Naive thymus-derived CD4-positive, alpha-beta T cell (primary cell): ENCODE results near the gene ARHGAP23. TPM values are rescaled to one million over a fixed set of nuclear protein-coding genes. Genes with fewer than 3 reads are reported as not detected.
A peak's percentile ranks its signal among the peaks of the same experiment; 100 is the strongest.
"Not testable (repeated sequence)": the region's sequence is repeated elsewhere in the genome, so short reads cannot be mapped to it uniquely, and the experiment has no call there.

Experiments
- ATAC-seq: fragments of 150-1000 bp; cut with Tn5 transposase; 2 replicates; pipeline ENCODE4 v1.10.0; 2021; ENCODE audit warnings: mild to moderate bottlenecking, moderate library complexity
- CTCF ChIA-PET: fragments of 350-600 bp; sonication (Branson Sonifier 250); formaldehyde crosslinking; loops from one replicate; lab custom pipeline; 2021; ENCODE audit warnings: antibody characterized with exemption; lab: Charles Lee
- POLR2A ChIA-PET: fragments of 350-600 bp; sonication (Branson Sonifier 250); formaldehyde crosslinking; loops from one replicate; lab custom pipeline; 2021; ENCODE audit warnings: antibody characterized with exemption, inconsistent platforms; lab: Charles Lee
- DNase-seq, 9 donors: peaks; one replicate each; pipeline versions ENCODE4 v3.0.0 to v3.0.0-alpha.2; 2020 to 2022; ENCODE audit warnings: mixed read lengths in 1 of 9
- H3K27ac ChIP-seq: one replicate; pipeline ENCODE4 v1.7.0; 2013; ENCODE audit warnings: mild to moderate bottlenecking, low read depth, low read length, moderate library complexity
- H3K27me3 ChIP-seq, 2 donors: one replicate each; pipeline ENCODE4 v1.7.0; 2013; ENCODE audit warnings: low read length in 2 of 2, mild to moderate bottlenecking in 2 of 2, moderate library complexity in 2 of 2; ENCODE audit not compliant: control insufficient read depth in 2 of 2, insufficient read depth in 2 of 2
- H3K36me3 ChIP-seq, 3 experiments: 1 replicate in 2 of 3; 2 replicates in 1 of 3; pipeline ENCODE4 v1.7.0; 2013; ENCODE audit warnings: low read length in 3 of 3, mild to moderate bottlenecking in 3 of 3, moderate library complexity in 1 of 3; ENCODE audit not compliant: insufficient read depth in 3 of 3, control insufficient read depth in 2 of 3
- H3K4me1 ChIP-seq, 2 donors: one replicate each; pipeline ENCODE4 v1.7.0; 2013; ENCODE audit warnings: low read length in 2 of 2, mild to moderate bottlenecking in 2 of 2, moderate library complexity in 1 of 2; ENCODE audit not compliant: control insufficient read depth in 2 of 2, insufficient read depth in 2 of 2
- H3K4me3 ChIP-seq: 2 replicates; pipeline ENCODE4 v1.7.0; 2013; ENCODE audit warnings: mild to moderate bottlenecking, low read length
- H3K9me3 ChIP-seq, 3 experiments: 1 replicate in 2 of 3; 2 replicates in 1 of 3; pipeline ENCODE4 v1.7.0; 2013; ENCODE audit warnings: low read length in 3 of 3; ENCODE audit not compliant: control insufficient read depth in 2 of 3
- H3K27ac Mint-ChIP-seq, 9 donors: one replicate each; pipeline ENCODE4 v1.8.0; 2020 to 2022; ENCODE audit warnings: mixed read lengths in 9 of 9, mild to moderate bottlenecking in 8 of 9, moderate library complexity in 5 of 9, inconsistent platforms in 2 of 9
- H3K27me3 Mint-ChIP-seq, 5 donors: one replicate each; pipeline ENCODE4 v1.8.0; 2021 to 2022; ENCODE audit warnings: mixed read lengths in 5 of 5, mild to moderate bottlenecking in 1 of 5
- H3K36me3 Mint-ChIP-seq, 5 donors: one replicate each; pipeline ENCODE4 v1.8.0; 2020 to 2022; ENCODE audit warnings: mixed read lengths in 5 of 5, mild to moderate bottlenecking in 3 of 5, inconsistent platforms in 1 of 5
- H3K4me1 Mint-ChIP-seq, 7 donors: one replicate each; pipeline ENCODE4 v1.8.0; 2020 to 2022; ENCODE audit warnings: mixed read lengths in 7 of 7, mild to moderate bottlenecking in 3 of 7, inconsistent platforms in 1 of 7
- H3K4me3 Mint-ChIP-seq, 10 donors: one replicate each; pipeline ENCODE4 v1.8.0; 2020 to 2022; ENCODE audit warnings: mild to moderate bottlenecking in 10 of 10, mixed read lengths in 10 of 10, moderate library complexity in 6 of 10, inconsistent platforms in 2 of 10
- H3K9me3 Mint-ChIP-seq, 11 donors: one replicate each; pipeline ENCODE4 v1.8.0; 2020 to 2022; ENCODE audit warnings: mixed read lengths in 11 of 11, mild to moderate bottlenecking in 4 of 11, inconsistent platforms in 1 of 11, moderate library complexity in 1 of 11
- intact Hi-C, 2 donors: fragments of 100-400 bp; cut with micrococcal nuclease; formaldehyde crosslinking; loops; one replicate each; pipeline ENCODE4 v1.15.1; 2023
- polyA plus RNA-seq, 2 donors: library from polyadenylated mRNA; unstranded; fragments of 300-500 nt; fragmentation: Illumina TruSeq; gene quantifications; one replicate each; pipeline ENCODE4 v1.2.3, GENCODE V29; 2021
- total RNA-seq, 6 experiments: library from RNA in 5 of 6; stranded (reverse) in 5 of 6; gene quantifications; 1 replicate in 5 of 6; 2 replicates in 1 of 6; pipeline ENCODE4 v1.2.3 and lab custom pipeline; 2021 to 2026

Gene ARHGAP23
- total and polyA plus RNA-seq, 7 experiments from 2014 or later: 0.24 to 1.3 (median 0.34) TPM; not detected in 4

- POLR2A ChIA-PET, H3K36me3 ChIP-seq, DNase-seq, H3K4me3 Mint-ChIP-seq, H3K9me3 Mint-ChIP-seq, intact Hi-C loops, H3K27me3 ChIP-seq, H3K27ac ChIP-seq, ATAC-seq, H3K4me1 ChIP-seq, H3K9me3 ChIP-seq, H3K36me3 Mint-ChIP-seq, H3K27ac Mint-ChIP-seq, H3K4me1 Mint-ChIP-seq, CTCF ChIA-PET, H3K4me3 ChIP-seq: not testable (repeated sequence)
- H3K27me3 Mint-ChIP-seq: peaks cover 9 to 16% (median 12%) of the 10 kb centered on the region in 5 donors
These were observed 75.1 kb downstream of the ARHGAP23 start for GRCh38 chr17:38503286-38503913.

GRCh38 chr17:38504216-38504615 lies 76.0 kb downstream of the ARHGAP23 start:
- Histone ChIP-seq H3K27me3 (no peaks in the 10 kb centered on the region), H3K4me3 (no peak overlapping the region), H3K36me3 (no peaks in the 10 kb centered on the region), H3K9me3 (no peaks in the 10 kb centered on the region), H3K4me1 (no peaks in the 10 kb centered on the region), H3K27ac (no peak overlapping the region)
- Mint-ChIP-seq H3K9me3 (no peaks in the 10 kb centered on the region), H3K36me3 (no peaks in the 10 kb centered on the region), H3K27me3 (peaks cover 15 to 23% (median 19%) of the 10 kb centered on the region in 5 donors), H3K27ac (no peak overlapping the region), H3K4me1 (peaks cover under 1 to 7% (median 2%) of the 10 kb centered on the region in 7 donors), H3K4me3 (no peak overlapping the region)
- ChIA-PET CTCF (no interaction called here), POLR2A (no interaction called here)
- no peak for ATAC-seq
- no peak for DNase-seq
- intact Hi-C loops: no loop called here

- Mint-ChIP-seq H3K27me3 (peaks cover 36 to 45% (median 40%) of the 10 kb centered on the region in 5 donors), H3K4me1 (peaks cover 8 to 20% (median 12%) of the 10 kb centered on the region in 7 donors), H3K4me3 (no peak overlapping the region), H3K36me3 (peaks cover 0 to 4% (median 0%) of the 10 kb centered on the region in 5 donors), H3K27ac (no peak overlapping the region), H3K9me3 (peaks cover 0 to 1% (median 0%) of the 10 kb centered on the region in 11 donors)
- Histone ChIP-seq H3K36me3 (no peaks in the 10 kb centered on the region), H3K4me1 (peaks cover 0 to 4% of the 10 kb centered on the region in 2 donors), H3K4me3 (no peak overlapping the region), H3K27me3 (peaks cover 0 to 8% of the 10 kb centered on the region in 2 donors), H3K27ac (no peak overlapping the region), H3K9me3 (no peaks in the 10 kb centered on the region)
- ATAC-seq (no peak), DNase-seq (no peak)
- intact Hi-C loops: no loop called here
- ChIA-PET POLR2A (no interaction called here), CTCF (no interaction called here)
These were observed 79.2 kb downstream of the ARHGAP23 start for GRCh38 chr17:38507436-38507835.

GRCh38 chr17:38507921-38508569 lies 79.8 kb downstream of the ARHGAP23 start:
- peaks cover 40 to 45% (median 44%) of the 10 kb centered on the region in 5 donors for H3K27me3 Mint-ChIP-seq
- H3K27me3 ChIP-seq: peaks cover 0 to 8% of the 10 kb centered on the region in 2 donors
- peaks cover 0 to 4% of the 10 kb centered on the region in 2 donors for H3K4me1 ChIP-seq
- no peaks in the 10 kb centered on the region for H3K36me3 ChIP-seq
- H3K4me3 ChIP-seq: no peak overlapping the region
- H3K27ac ChIP-seq: no peak overlapping the region
- DNase-seq (no peak), ATAC-seq (no peak)
- intact Hi-C loops: no loop called here
- peaks cover 0 to 1% (median 0%) of the 10 kb centered on the region in 11 donors for H3K9me3 Mint-ChIP-seq
- H3K27ac Mint-ChIP-seq: peak overlapping the region in 1 of 9 donors; percentile 57
- peaks cover 0 to 4% (median 0%) of the 10 kb centered on the region in 5 donors for H3K36me3 Mint-ChIP-seq
- POLR2A ChIA-PET: no interaction called here
- no peaks in the 10 kb centered on the region for H3K9me3 ChIP-seq
- CTCF ChIA-PET: no interaction called here
- H3K4me3 Mint-ChIP-seq: peak overlapping the region in 6 of 10 donors; percentile 35 to 95 (median 52)
- H3K4me1 Mint-ChIP-seq: peaks cover 8 to 20% (median 11%) of the 10 kb centered on the region in 7 donors

- DNase-seq (no peak), ATAC-seq (no peak)
- POLR2A ChIA-PET: no interaction called here
- Mint-ChIP-seq H3K4me3 (peak overlapping the region in 6 of 10 donors; percentile 35 to 95 (median 52)), H3K4me1 (peaks cover 8 to 20% (median 11%) of the 10 kb centered on the region in 7 donors), H3K27me3 (peaks cover 40 to 47% (median 44%) of the 10 kb centered on the region in 5 donors), H3K9me3 (peaks cover 0 to 1% (median 0%) of the 10 kb centered on the region in 11 donors), H3K36me3 (peaks cover 0 to 4% (median 0%) of the 10 kb centered on the region in 5 donors), H3K27ac (no peak overlapping the region)
- H3K27me3 ChIP-seq: peaks cover 0 to 8% of the 10 kb centered on the region in 2 donors
- H3K4me1 ChIP-seq: peaks cover 0 to 4% of the 10 kb centered on the region in 2 donors
- no peak overlapping the region for H3K27ac ChIP-seq
- intact Hi-C loops: no loop called here
- no peak overlapping the region for H3K4me3 ChIP-seq
- CTCF ChIA-PET: no interaction called here
- H3K36me3 ChIP-seq: no peaks in the 10 kb centered on the region
- H3K9me3 ChIP-seq: no peaks in the 10 kb centered on the region
These were observed 80.3 kb downstream of the ARHGAP23 start for GRCh38 chr17:38508570-38508950.

GRCh38 chr17:38508954-38509771 lies 80.9 kb downstream of the ARHGAP23 start:
- ChIA-PET POLR2A (no interaction called here), CTCF (no interaction called here)
- H3K9me3 ChIP-seq: no peaks in the 10 kb centered on the region
- H3K27me3 Mint-ChIP-seq: peaks cover 40 to 48% (median 45%) of the 10 kb centered on the region in 5 donors
- H3K27ac Mint-ChIP-seq: peak overlapping the region in 2 of 9 donors; percentile 20 to 32
- H3K36me3 Mint-ChIP-seq: peaks cover 0 to 4% (median 0%) of the 10 kb centered on the region in 5 donors
- H3K4me1 ChIP-seq: peaks cover 0 to 4% of the 10 kb centered on the region in 2 donors
- H3K4me3 ChIP-seq: peak overlapping the region; percentile 30
- H3K4me3 Mint-ChIP-seq: peak overlapping the region; percentile 67 to 95 (median 90)
- peaks cover 0 to 1% (median 0%) of the 10 kb centered on the region in 11 donors for H3K9me3 Mint-ChIP-seq
- intact Hi-C loops: no loop called here
- H3K4me1 Mint-ChIP-seq: peaks cover 8 to 20% (median 11%) of the 10 kb centered on the region in 7 donors
- no peak overlapping the region for H3K27ac ChIP-seq
- H3K27me3 ChIP-seq: peaks cover 0 to 8% of the 10 kb centered on the region in 2 donors
- H3K36me3 ChIP-seq: no peaks in the 10 kb centered on the region
- ATAC-seq: peak; percentile 89
- DNase-seq: peak; percentile 34 to 73 (median 63)
